Left lobe of liver (tissue), 2 donors: ENCODE data around the gene C20orf173. TPM values are rescaled to one million over a fixed set of nuclear protein-coding genes. Genes with fewer than 3 reads are reported as not detected.
"Not testable (repeated sequence)": the region's sequence is repeated elsewhere in the genome, so short reads cannot be mapped to it uniquely, and the experiment has no call there.

Source experiments
- ATAC-seq: fragments of 200-7000 bp; cut with Tn5 transposase; one replicate; pipeline ENCODE4 v1.9.1; 2020; ENCODE audit warnings: mild to moderate bottlenecking, moderate library complexity
- DNase-seq: peaks from one replicate; pipeline ENCODE4 v3.0.0-alpha.2; 2020; ENCODE audit warnings: low spot score
- total RNA-seq: library from RNA; stranded (reverse); gene quantifications from one replicate; pipeline ENCODE4 v1.2.1, GENCODE V29; 2021
- donor health status: DM: no; HTN: no; CAD: no; lungs with moderate emphysema.
- donor health status: DM: no; HTN: yes; CAD: no.

The C20orf173 gene
- total RNA-seq, result not detected

DNA sequence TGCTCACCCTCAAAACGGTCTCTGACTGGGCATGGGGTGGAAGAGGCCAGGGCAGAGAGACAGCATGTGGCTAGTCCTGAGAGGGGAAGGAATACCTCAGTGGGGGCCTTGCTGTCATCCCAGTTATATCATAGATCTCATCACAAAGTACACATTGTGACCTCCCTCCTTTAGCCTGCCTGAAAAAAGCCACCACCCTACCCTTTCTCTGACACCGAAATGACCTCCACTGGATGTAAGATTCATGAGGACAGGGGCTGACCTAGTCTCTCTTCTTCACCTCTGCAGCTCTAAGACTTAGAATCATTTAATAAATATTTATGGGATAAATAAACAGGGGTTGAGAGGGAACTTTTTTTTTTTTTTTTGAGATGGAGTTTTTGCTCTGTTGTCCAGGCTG, at the start of gene C20orf173:
TSS of gene C20orf173 (minus strand) at position 101 of the 400 bp plus-strand sequence. CDS start 279 bp downstream, outside the sequence.
- DNase-seq (no peak), ATAC-seq (no peak)

- ATAC-seq (no peak), DNase-seq (no peak)
These were observed 49.7 kb upstream of the C20orf173 start for GRCh38 chr20:35579196-35579595.

GRCh38 chr20:35578469-35578868, 49.0 kb upstream of the C20orf173 start:
- no peak for DNase-seq
- ATAC-seq, result no peak

DNA sequence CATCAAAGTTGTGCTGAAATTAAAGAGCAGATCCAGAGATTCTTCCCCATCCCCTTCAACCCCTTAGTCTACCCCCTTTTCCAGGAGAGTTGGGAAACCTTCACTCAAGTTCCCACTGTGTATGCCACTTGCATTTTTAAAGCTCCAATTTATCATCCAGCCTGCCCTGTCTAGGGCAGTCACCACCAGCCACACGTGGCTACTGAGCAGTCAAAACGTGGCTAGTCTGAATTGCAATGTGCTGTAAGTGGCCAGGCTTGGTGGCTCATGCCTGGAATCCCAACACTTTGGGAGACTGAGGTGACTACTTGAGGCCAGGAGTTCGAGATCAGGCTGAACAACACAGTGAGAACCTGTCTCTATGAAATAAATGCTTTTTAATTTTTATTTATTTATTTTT, 47.4 kb upstream of the C20orf173 start:
- ATAC-seq, result no peak
- DNase-seq, result no peak

GRCh38 chr20:35575958-35576357, 46.5 kb upstream of the C20orf173 start:
- no peak for ATAC-seq
- DNase-seq, result no peak

GRCh38 chr20:35572838-35573237, 43.4 kb upstream of the C20orf173 start:
- DNase-seq, result no peak

DNA sequence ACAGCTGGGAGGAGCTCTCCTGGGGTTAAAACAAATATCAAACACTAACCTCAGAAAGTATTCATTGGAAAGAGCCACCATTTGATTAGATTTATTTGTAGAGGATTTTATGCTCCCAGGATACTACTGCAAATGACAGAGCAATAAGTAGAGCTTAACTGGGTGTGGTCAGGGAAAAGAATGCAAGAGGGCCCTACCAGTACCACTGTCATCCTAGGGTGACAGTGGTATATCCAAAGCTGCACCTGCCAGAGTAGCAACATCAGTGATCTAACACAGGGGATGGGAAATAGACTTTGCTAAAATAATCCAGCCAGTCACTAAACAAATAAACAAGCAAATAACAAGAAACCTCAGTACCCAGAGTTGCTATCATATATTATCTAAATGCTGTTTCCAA, 42.1 kb upstream of the C20orf173 start:
- ATAC-seq (no peak), DNase-seq (no peak)

More at GRCh38 chr20:35572838-35573237, 43.4 kb upstream of the C20orf173 start:
- ATAC-seq, result no peak

DNA sequence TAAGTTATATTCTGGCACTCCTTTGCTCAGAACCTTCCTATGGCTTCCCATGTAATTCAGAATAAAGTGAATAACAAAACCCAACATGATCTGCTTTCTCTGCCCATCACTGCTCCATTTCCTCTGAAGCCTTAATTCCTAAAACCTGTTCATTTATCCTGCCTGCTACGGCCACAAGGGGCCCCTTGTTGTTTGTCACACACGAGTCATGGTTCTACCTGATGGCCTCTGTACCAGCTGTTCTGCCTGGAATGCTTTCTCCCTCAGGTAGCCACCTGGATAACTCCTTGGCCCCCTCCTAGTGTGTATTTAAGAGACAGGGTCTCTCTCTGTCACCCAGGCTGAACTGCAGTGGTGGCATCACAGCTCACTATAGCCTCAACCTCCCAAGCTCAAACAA, 39.2 kb upstream of the C20orf173 start:
- ATAC-seq, result peak; percentile 68
- DNase-seq, result no peak

DNA sequence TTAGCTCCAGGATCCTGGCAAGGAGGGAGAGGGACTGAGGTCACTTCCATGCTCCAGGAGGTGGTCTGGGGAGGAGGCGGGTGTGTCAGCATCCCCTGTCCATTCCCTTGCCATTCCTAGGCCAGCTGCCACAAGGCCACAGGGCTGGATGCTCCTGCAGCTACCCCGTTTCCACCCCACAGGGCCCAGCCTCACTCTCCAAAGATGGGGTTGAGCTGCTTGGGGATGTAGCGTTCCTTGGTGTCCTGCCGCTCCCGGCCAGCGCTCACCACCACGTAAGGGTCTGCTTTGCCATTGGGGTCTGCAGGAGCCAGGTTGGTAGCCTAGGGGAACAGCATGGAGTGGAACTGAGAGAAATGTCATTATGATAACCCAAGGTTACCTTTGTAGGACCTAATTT, 35.5 kb upstream of the C20orf173 start:
- no peak for DNase-seq

GRCh38 chr20:35563834-35564233, 34.4 kb upstream of the C20orf173 start:
- no peak for DNase-seq
- ATAC-seq, result no peak

More for the DNA sequence above, 35.5 kb upstream of the C20orf173 start:
- no peak for ATAC-seq

GRCh38 chr20:35562541-35563110, 33.2 kb upstream of the C20orf173 start:
- DNase-seq (no peak), ATAC-seq (no peak)

DNA sequence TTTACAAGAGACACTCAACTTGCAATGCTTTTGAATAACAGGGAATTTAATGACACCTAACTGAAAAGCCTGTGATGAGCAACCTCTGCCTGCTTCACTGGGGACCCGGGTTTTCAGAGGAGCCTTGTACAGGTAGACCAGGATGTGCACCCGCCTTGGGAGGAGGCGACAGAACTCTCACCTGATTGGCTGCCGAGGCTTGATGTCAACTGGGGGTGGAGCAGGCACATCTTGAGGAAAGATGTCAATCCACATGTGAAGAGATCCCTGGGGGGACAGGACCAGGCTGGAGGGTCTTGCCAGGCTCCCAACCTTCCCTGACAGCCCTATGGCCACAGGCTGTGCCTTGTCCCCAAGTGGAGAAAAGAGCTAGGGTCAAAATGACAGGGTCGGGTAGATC, 32.2 kb upstream of the C20orf173 start:
- ATAC-seq (no peak), DNase-seq (no peak)

- ATAC-seq (peak; percentile 75), DNase-seq (no peak)
These were observed 31.8 kb upstream of the C20orf173 start for GRCh38 chr20:35561268-35561667.

DNA sequence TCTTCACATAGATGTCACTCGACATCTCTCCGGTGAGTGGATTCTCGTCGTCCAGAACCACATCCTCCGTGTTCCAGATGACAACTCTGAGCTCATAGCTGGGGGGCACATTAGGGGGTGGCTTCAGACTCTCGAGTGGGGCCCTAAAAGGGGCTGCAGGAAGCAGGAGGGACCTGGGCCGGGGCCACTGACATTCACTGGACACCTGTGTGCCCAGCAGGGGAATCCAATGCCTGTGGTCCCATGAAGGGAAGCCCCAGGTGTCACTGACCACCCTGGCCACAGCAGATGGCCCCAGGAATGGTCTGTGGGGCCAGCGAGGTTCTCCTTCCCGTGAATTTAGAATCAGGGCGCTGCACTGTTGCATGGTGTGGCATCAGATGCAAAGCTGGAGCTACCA, 31.1 kb upstream of the C20orf173 start:
- DNase-seq (no peak), ATAC-seq (no peak)

- ATAC-seq, result no peak
- no peak for DNase-seq
These were observed 30.7 kb upstream of the C20orf173 start for GRCh38 chr20:35560105-35560511.

- ATAC-seq (no peak), DNase-seq (no peak)
These were observed 29.7 kb upstream of the C20orf173 start for GRCh38 chr20:35559042-35559693.

DNA sequence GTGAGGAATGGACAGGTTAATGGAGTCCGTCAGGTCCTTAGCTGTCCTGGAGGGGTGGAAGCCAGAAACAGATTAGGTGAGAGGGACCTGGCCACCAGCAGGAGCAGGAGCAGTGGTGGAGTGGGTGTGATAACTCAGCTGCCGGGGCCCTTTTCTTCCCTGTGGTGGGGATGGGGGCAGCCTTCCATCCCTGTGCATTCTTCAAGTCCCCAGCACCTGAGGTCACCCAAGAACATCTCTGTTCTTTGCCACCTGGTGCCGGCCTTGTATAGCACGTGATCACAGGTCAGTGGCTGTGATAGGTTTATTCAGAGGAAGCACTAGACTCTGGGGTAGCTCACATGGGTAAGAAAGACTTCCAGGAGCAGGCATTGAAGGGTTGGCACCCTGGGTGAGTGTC, 29.0 kb upstream of the C20orf173 start:
- ATAC-seq (no peak), DNase-seq (no peak)

DNA sequence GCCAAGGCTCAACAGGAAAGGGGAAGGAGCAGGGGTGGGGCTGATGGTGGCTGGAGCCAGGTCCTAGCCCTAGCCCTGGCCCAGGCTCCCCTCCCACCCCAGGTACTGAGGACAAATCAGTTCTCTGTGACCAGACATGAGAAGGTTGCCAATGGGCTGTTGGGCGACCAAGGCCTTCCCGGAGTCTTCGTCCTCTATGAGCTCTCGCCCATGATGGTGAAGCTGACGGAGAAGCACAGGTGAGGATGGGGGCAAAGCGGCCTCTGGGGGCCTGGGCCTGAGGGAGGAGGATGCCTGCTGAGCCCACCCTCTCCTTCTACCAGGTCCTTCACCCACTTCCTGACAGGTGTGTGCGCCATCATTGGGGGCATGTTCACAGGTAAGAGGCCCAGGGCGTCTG, 27.4 kb upstream of the C20orf173 start:
- DNase-seq (no peak), ATAC-seq (no peak)

- ATAC-seq (no peak), DNase-seq (no peak)
These were observed 26.6 kb upstream of the C20orf173 start for GRCh38 chr20:35555951-35556645.

GRCh38 chr20:35555461-35555860, 26.0 kb upstream of the C20orf173 start:
- DNase-seq, ATAC-seq: not testable (repeated sequence)

DNA sequence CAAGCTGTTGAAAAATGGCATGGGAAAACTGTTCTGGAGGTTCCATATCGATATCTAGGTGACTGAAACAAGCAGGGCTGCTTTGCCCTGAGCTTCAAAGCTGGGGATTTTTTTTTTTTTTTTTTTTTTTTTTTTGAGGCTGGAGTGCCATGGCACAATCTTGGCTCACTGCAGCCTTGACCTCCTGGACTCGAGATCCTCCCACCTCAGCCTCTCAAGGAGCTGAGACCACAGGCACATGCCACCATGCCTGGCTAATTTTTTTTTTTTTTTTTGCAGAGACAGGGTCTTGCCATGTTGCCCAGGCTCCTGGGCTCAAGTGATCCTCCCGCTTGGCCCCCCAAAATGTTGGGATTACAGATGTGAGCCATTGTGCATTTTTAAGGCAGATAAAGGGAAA, 23.5 kb upstream of the C20orf173 start:
- no peak for DNase-seq

DNA sequence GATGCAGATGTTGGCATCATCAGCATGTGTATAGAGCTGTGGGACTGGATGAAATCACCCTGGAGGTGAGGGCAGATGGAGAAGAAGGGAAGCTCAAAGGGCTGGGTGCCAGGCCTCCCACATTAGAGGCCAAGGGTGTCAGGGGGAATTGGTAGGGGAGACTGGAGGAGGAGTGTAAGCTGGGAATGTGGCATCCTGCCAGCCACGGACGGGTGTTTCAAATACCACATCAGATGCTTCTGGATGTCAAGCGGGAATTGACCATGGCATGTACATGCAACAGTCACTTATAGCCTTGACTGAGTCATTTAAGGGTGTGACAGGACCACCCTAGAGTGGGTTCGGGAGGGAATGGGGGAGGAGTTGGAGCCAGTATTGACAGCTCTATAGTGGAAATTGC, 22.1 kb upstream of the C20orf173 start:
- DNase-seq (no peak), ATAC-seq (no peak)

More for the DNA sequence above, 23.5 kb upstream of the C20orf173 start:
- ATAC-seq, result no peak
